HepG2 (cell line): ENCODE results near the gene L1CAM. TPM values are rescaled to one million over a fixed set of nuclear protein-coding genes. Genes with fewer than 3 reads are reported as not detected.
A peak's percentile ranks its signal among the peaks of the same experiment; 100 is the strongest.

Experiments used
- CCAR2 ChIP-seq: fragments of 200-400 bp; formaldehyde crosslinking; optimal IDR thresholded peaks from 2 replicates; pipeline ENCODE3; 2018; ENCODE audit warnings: low read depth, mild to moderate bottlenecking, low read length, moderate library complexity
- ELF3 ChIP-seq: IDR thresholded peaks from 2 replicates; pipeline ENCODE4 v1.6.1; 2016; ENCODE audit warnings: missing genetic modification reagents, missing compliant biosample characterization
- GABPB1 ChIP-seq: IDR thresholded peaks from 2 replicates; pipeline ENCODE4 v1.6.1; 2016; ENCODE audit warnings: mild to moderate bottlenecking, missing genetic modification reagents, moderate library complexity, missing compliant biosample characterization
- HDAC6 ChIP-seq: fragments of 200-600 bp; sonication (generic); IDR thresholded peaks from 2 replicates; pipeline ENCODE4 v1.7.0; 2017; ENCODE audit warnings: mild to moderate bottlenecking, antibody characterized with exemption, low read length, low read depth
- HNRNPH1 ChIP-seq: fragments of 200-400 bp; formaldehyde crosslinking; optimal IDR thresholded peaks from 2 replicates; pipeline ENCODE3; 2017; ENCODE audit warnings: mild to moderate bottlenecking, low read depth, low read length
- KMT2A ChIP-seq: sonication (generic); formaldehyde crosslinking; IDR thresholded peaks from 2 replicates; pipeline ENCODE4 v1.4.0; 2020; ENCODE audit warnings: missing genetic modification reagents
- MIER2 ChIP-seq: IDR thresholded peaks from 2 replicates; pipeline ENCODE4 v1.6.1; 2016; ENCODE audit warnings: missing biosample characterization, missing genetic modification reagents
- PHB2 ChIP-seq: fragments of 450-650 bp; IDR thresholded peaks from 2 replicates; pipeline ENCODE4 v1.6.1; 2018; ENCODE audit not compliant: partially characterized antibody
- SCMH1 ChIP-seq: sonication (generic); formaldehyde crosslinking; IDR thresholded peaks from 2 replicates; pipeline ENCODE4 v1.9.0; 2021; ENCODE audit warnings: missing genetic modification reagents, mild to moderate bottlenecking, borderline replicate concordance
- SRF ChIP-seq: IDR thresholded peaks from 2 replicates; pipeline ENCODE4 v1.6.1; 2011; ENCODE audit warnings: mild to moderate bottlenecking, low read depth, low read length, moderate library complexity
- ZFP82 ChIP-seq: sonication (generic); formaldehyde crosslinking; IDR thresholded peaks from 2 replicates; pipeline ENCODE4 v1.5.1; 2020; ENCODE audit warnings: mild to moderate bottlenecking, missing genetic modification reagents, borderline replicate concordance
- ZFY ChIP-seq: sonication (generic); formaldehyde crosslinking; IDR thresholded peaks from 2 replicates; pipeline ENCODE4 v1.4.0; 2020; ENCODE audit warnings: missing genetic modification reagents
- ZNF138 ChIP-seq: sonication (generic); formaldehyde crosslinking; IDR thresholded peaks from 2 replicates; pipeline ENCODE4 v1.5.0; 2020; ENCODE audit warnings: mild to moderate bottlenecking, low read depth, missing genetic modification reagents
- ZNF143 ChIP-seq: sonication (generic); formaldehyde crosslinking; IDR thresholded peaks from 2 replicates; pipeline ENCODE4 v1.4.0; 2020; ENCODE audit warnings: missing genetic modification reagents
- ZNF224 ChIP-seq: sonication (generic); formaldehyde crosslinking; IDR thresholded peaks from 2 replicates; pipeline ENCODE4 v1.5.0; 2020; ENCODE audit warnings: mild to moderate bottlenecking, missing genetic modification reagents
- ZNF337 ChIP-seq: sonication (generic); formaldehyde crosslinking; IDR thresholded peaks from 2 replicates; pipeline ENCODE4 v1.5.1; 2020; ENCODE audit warnings: missing genetic modification reagents, low read depth, mild to moderate bottlenecking, borderline replicate concordance
- ZNF460 ChIP-seq: sonication (generic); formaldehyde crosslinking; IDR thresholded peaks from 2 replicates; pipeline ENCODE4 v1.5.1; 2020; ENCODE audit warnings: missing genetic modification reagents, mild to moderate bottlenecking, borderline replicate concordance
- ZNF713 ChIP-seq: sonication (generic); formaldehyde crosslinking; IDR thresholded peaks from 2 replicates; pipeline ENCODE4 v1.4.0; 2020; ENCODE audit warnings: mild to moderate bottlenecking, missing genetic modification reagents
- ZNF780A ChIP-seq: sonication (generic); formaldehyde crosslinking; IDR thresholded peaks from 2 replicates; pipeline ENCODE4 v1.8.0; 2022; ENCODE audit warnings: mild to moderate bottlenecking, missing genetic modification reagents, moderate library complexity
- polyA plus RNA-seq, 8 experiments: library from polyadenylated mRNA; depleted of rRNA in 3 of 8; stranded (reverse) in 7 of 8; unstranded in 1 of 8; fragments of >200 nt; fragmentation: Illumina TruSeq in 4 of 8; extraction: Trizol in 4 of 8; gene quantifications; 2 replicates each; pipeline versions ENCODE4 v1.2.1 to v1.2.3, GENCODE V29; 2011 to 2016; ENCODE audit warnings: low read depth in 4 of 8, missing spikeins in 1 of 8, mixed read lengths in 1 of 8; ENCODE audit not compliant: insufficient read depth in 1 of 8
- total RNA-seq, 5 experiments: library from RNA; depleted of rRNA; stranded (reverse); fragments of >200 nt; fragmentation: Illumina TruSeq; extraction: Trizol; gene quantifications; 2 replicates each; pipeline ENCODE4 v1.2.3, GENCODE V29; 2016; ENCODE audit warnings: low read depth in 1 of 5
- TF ChIP-seq, protein P1 (sequence below): sonication (generic); formaldehyde crosslinking; IDR thresholded peaks from 2 replicates; pipeline ENCODE4 v1.8.1; 2023; ENCODE audit warnings: mild to moderate bottlenecking, moderate library complexity, missing genetic modification reagents
- TF ChIP-seq, protein P2 (sequence below): sonication (generic); formaldehyde crosslinking; conservative IDR thresholded peaks from 2 replicates; pipeline ENCODE4 v1.4.0; 2020; ENCODE audit warnings: missing genetic modification reagents
- TF ChIP-seq, protein P3 (sequence below): sonication (generic); formaldehyde crosslinking; IDR thresholded peaks from 2 replicates; pipeline ENCODE4 v1.4.0; 2020; ENCODE audit warnings: missing genetic modification reagents, borderline replicate concordance
- TF ChIP-seq, protein P4 (sequence below): sonication (generic); formaldehyde crosslinking; IDR thresholded peaks from 2 replicates; pipeline ENCODE4 v1.5.0; 2020; ENCODE audit warnings: missing genetic modification reagents
- TF ChIP-seq, protein P5 (sequence below): sonication (generic); formaldehyde crosslinking; conservative IDR thresholded peaks from 2 replicates; pipeline ENCODE4 v1.8.0; 2022; ENCODE audit warnings: low read depth, missing genetic modification reagents

L1CAM gene
- total and polyA plus RNA-seq, 2 of the 13 experiments (the other 11 are each of a cell fraction or from before 2014, with no cell fraction given), result 1.4 to 2.0 TPM

DNA sequence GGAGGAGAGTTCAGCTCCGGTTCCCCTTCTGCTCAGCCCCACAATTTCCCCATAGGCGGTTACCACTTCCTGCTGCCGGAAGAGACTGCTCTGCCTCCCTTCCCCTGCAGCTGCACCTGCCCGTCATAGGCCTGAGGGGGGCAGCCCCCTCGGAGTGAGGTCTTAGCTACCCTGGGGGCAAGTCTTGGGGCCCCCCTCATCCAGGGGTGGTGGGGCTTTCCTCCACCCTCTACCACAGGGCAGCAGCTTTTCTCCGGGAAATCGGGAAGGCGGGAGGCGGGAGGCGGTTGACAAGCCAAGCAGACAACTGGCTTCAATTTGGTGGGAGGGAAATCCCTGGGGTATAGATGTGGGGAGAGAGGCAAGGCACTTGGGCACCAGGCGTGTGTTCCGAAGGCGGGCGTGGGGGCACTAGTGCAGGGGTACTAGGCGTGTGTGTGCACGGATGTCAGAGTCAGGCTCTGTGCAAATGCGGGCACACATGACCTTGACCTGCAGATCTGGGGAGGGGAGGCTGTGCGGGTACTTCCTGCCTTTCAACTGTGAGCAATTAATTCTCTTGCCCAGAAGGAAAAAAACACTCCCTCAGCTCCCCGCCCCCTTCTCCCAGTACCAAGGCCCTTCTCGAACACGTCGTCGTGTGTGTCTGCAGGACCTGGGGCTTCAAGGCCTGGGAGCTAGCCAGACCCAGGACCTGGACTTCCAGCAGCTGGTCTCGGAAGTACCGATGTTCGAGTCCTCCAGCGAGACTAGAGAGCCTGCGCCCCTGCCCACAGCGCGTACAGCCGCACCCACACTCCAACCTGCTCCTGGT, 41.1 kb upstream of the L1CAM start (continued):
- TF ChIP-seq ZNF460 (CRISPR knock-in tag), result no peak
- TF ChIP-seq ZNF337 (CRISPR knock-in tag), result no peak
- TF ChIP-seq ELF3 (CRISPR knock-in tag), result no peak
- TF ChIP-seq GABPB1 (CRISPR knock-in tag), result peak; percentile 54
- no peak for TF ChIP-seq ZNF143 (CRISPR knock-in tag)
- TF ChIP-seq, protein P1, sequence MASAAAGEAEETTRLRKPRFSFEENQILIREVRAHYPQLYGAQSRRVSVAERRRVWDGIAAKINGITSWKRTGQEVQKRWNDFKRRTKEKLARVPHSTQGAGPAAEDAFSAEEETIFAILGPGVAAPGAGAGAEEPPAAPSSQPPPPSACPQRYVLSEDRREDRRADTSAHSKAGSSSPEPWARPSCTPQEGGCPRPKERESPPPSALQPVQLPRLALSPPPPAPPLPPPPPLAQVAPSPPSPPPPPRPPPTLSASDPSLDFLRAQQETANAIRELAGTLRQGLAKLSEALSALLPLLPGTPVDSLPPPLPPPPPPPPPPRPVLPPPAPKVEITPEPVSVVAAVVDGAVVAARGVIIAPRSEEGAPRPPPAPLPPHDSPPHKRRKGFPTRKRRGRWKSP (CRISPR knock-in tag), result no peak
- no peak for TF ChIP-seq MIER2
- no peak for TF ChIP-seq ZFP82
- no peak for TF ChIP-seq CCAR2
- TF ChIP-seq ZFY (CRISPR knock-in tag), result no peak
- TF ChIP-seq, protein P2, sequence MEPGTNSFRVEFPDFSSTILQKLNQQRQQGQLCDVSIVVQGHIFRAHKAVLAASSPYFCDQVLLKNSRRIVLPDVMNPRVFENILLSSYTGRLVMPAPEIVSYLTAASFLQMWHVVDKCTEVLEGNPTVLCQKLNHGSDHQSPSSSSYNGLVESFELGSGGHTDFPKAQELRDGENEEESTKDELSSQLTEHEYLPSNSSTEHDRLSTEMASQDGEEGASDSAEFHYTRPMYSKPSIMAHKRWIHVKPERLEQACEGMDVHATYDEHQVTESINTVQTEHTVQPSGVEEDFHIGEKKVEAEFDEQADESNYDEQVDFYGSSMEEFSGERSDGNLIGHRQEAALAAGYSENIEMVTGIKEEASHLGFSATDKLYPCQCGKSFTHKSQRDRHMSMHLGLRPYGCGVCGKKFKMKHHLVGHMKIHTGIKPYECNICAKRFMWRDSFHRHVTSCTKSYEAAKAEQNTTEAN (CRISPR knock-in tag), result peak; percentile 100
- TF ChIP-seq, protein P3, sequence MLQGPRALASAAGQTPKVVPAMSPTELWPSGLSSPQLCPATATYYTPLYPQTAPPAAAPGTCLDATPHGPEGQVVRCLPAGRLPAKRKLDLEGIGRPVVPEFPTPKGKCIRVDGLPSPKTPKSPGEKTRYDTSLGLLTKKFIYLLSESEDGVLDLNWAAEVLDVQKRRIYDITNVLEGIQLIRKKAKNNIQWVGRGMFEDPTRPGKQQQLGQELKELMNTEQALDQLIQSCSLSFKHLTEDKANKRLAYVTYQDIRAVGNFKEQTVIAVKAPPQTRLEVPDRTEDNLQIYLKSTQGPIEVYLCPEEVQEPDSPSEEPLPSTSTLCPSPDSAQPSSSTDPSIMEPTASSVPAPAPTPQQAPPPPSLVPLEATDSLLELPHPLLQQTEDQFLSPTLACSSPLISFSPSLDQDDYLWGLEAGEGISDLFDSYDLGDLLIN (CRISPR knock-in tag), result no peak
- TF ChIP-seq SRF, result no peak
- no peak for TF ChIP-seq KMT2A (CRISPR knock-in tag)
- no peak for TF ChIP-seq SCMH1
- TF ChIP-seq ZNF138, result no peak
- TF ChIP-seq ZNF713, result no peak
- TF ChIP-seq, protein P4, sequence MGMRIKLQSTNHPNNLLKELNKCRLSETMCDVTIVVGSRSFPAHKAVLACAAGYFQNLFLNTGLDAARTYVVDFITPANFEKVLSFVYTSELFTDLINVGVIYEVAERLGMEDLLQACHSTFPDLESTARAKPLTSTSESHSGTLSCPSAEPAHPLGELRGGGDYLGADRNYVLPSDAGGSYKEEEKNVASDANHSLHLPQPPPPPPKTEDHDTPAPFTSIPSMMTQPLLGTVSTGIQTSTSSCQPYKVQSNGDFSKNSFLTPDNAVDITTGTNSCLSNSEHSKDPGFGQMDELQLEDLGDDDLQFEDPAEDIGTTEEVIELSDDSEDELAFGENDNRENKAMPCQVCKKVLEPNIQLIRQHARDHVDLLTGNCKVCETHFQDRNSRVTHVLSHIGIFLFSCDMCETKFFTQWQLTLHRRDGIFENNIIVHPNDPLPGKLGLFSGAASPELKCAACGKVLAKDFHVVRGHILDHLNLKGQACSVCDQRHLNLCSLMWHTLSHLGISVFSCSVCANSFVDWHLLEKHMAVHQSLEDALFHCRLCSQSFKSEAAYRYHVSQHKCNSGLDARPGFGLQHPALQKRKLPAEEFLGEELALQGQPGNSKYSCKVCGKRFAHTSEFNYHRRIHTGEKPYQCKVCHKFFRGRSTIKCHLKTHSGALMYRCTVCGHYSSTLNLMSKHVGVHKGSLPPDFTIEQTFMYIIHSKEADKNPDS (CRISPR knock-in tag), result no peak
- TF ChIP-seq PHB2, result no peak
- TF ChIP-seq, protein P5, sequence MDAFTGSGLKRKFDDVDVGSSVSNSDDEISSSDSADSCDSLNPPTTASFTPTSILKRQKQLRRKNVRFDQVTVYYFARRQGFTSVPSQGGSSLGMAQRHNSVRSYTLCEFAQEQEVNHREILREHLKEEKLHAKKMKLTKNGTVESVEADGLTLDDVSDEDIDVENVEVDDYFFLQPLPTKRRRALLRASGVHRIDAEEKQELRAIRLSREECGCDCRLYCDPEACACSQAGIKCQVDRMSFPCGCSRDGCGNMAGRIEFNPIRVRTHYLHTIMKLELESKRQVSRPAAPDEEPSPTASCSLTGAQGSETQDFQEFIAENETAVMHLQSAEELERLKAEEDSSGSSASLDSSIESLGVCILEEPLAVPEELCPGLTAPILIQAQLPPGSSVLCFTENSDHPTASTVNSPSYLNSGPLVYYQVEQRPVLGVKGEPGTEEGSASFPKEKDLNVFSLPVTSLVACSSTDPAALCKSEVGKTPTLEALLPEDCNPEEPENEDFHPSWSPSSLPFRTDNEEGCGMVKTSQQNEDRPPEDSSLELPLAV (CRISPR knock-in tag), result no peak
- no peak for TF ChIP-seq HDAC6
- TF ChIP-seq ZNF780A (CRISPR knock-in tag), result no peak
- no peak for TF ChIP-seq ZNF224 (CRISPR knock-in tag)
- TF ChIP-seq HNRNPH1, result no peak
